Activated CD8-positive, alpha-beta memory T cell treated with anti-CD3 and anti-CD28 coated beads, Interleukin-2, amount 50 U/mL, for 48 hours (primary cell): Measurements from ENCODE around the gene HEMGN.
A peak's percentile ranks its signal among the peaks of the same experiment; 100 is the strongest.

Experiments
- DNase-seq: peaks from one replicate; pipeline ENCODE4 v3.0.0-alpha.2; 2020

HEMGN gene

DNA sequence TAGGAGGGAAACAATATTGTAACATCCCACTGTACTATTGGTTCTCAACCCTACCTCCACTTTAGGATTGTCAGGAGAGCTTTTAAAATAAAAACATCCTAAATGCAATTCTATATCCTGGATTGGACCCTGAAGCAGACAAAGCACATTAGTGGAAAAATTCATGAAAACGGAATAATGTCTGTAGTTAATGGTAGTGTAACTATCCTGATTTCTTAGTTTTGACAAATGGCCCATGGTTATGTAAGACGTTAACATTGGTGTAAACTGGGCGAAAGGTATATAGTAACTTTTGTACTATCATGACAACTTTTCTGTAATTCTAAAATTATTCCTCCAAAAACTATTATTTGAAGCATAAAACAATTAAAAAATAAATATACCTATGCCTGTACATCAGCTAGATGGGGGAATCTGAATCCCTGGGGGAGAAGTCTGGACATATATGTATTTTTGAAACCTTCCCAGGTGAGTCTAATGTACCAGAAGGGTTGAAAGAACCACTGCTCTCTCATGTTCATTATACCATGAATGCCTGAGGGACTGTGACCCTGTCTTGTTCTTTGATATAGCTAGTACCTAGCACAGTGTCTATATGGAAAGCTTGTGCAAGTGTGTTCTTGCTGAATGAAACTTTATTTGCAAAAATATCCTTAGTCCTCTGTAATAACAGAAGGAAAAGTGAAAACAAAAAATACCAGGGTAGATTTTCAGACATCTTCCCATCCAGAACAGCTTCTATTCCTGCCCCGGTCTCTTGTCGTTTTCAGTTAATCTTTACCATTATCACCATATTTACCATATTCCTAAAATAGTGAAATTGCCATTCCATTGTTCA lies 12.3 kb downstream of the HEMGN start:
- DNase-seq: no peak

DNA sequence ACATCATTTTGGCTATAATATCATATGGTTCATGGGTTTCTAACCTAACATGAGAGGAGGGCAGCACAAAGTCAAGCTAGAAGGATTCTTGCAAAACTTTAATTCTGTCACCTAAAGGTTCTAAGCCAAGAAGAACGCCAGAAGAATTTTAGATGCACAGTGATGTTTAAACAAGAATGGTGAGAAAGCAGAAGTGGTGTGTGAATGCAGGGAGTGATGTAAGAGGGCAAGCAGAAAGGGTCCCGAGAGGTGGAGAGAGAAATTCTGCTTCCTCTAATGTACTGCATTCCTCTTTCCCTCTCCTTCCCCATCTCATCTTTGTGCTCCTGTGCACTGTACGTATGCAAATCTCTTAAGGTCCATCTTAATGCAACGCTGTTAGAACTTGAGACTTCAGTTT lies 13.6 kb downstream of the HEMGN start:
- DNase-seq: no peak

DNA sequence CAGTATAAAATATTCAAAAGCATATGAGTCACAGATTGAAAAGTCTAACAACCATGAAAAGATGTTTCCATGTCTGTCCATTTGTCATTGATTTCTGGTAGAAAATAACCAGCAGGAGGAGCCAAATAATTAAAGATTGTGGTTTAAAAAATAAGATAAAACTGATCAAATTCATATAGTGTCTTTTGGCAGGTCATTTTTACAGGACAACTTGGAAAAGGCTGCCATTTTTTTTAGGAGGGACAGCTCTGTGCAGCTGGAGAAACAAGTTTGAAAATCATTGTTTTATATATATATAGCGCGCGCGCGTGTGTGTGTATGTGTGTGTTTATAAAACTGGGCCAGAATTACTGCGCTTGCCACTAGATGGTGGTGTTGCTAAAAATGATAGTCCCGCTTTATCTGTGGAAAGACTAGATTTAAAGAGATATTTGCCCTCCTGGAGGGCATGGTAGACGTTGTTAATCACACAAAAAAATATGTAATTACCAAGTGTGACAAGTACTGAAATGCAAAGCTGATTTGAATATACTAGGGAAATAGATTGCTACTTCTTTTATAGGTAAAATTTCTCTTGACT lies 14.4 kb downstream of the HEMGN start:
- DNase-seq: peak; percentile 79

DNA sequence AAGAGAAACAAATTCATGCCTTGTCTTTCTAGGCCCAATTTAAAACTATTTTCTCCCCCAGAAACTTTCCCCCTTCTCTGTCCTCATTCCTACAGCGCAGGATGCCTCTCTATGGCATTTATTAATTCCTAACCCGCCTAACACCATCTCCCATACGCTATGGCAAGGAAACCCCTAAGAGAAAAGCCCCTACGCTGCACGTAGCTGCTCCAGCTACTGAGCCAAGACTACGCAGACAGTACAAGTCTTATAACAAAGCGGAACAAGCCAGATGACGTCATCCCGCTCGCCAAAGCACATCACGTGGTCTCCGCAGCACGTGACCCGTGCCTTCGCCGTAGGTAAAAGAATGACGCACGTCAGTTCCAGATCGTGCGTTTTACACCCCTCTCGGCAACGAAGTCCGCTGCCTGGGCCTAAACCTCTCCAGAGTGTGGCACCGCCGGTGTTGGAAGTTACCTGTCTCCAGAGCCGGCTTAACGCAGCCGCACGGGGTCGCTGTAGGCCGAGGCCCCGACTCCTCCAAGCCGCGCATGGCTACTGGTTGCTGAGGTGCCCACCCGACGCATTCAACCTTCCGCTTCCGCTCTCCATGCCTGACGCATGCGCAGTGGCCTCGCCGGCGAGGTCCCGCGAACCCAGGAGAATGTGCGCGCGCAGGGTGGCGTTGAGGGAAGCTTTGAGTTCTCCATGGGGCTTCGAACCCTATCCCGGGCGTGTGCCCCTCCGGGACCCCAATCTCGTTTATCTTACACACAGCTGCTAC lies 15.8 kb downstream of the HEMGN start, which contains the start of gene TRMO:
TSS of gene TRMO (minus strand) at position 542 of the 766 bp plus-strand sequence. CDS start at position 535, 7 bp downstream.
- peak; percentile 100 for DNase-seq

DNA sequence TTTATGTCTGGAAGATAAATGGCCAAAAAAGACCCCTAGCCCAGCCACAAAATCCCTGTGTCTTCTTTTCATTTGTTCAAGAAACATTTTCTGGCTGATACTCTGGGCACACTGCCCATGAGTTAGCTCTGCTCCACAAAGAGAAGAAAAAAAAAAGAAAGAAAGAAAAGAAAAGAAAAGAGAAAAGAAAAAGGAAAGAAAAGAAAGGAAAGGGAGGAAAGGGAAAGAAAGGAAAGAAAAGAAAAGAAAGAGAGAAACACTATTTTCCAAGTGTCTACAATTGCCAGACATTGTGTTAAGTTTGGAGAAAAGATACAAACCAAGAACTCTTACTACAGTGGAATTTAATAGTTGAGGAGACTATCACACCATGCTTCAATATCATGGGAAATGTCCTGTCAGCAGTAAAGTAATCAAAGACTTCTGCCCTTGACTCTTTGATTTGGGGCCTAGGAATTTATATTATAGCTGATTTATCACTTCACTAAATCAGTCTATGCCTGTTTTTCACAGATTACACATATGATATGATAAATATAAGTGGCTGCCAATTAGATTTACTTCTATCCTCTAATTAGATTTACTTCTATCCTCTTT lies 18.7 kb downstream of the HEMGN start:
- DNase-seq: no peak

DNA sequence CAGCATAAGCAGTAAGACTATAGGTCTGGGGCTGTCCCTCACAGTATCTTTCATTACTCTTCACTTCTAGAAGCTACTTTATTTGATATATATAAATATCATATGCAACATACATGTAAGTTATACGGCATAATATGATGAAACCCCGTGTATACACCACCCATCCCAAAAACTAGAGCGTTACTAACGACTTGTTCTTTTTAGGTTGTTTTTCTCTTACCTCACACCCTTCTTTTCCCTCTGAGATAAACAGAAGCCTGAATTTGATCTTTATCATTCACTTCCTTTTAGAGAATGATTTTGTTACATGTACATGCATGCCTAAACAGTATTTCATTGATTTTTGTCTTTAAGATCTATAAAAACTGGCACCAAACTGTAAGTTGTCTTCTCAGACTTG lies 19.4 kb downstream of the HEMGN start:
- DNase-seq: no peak

DNA sequence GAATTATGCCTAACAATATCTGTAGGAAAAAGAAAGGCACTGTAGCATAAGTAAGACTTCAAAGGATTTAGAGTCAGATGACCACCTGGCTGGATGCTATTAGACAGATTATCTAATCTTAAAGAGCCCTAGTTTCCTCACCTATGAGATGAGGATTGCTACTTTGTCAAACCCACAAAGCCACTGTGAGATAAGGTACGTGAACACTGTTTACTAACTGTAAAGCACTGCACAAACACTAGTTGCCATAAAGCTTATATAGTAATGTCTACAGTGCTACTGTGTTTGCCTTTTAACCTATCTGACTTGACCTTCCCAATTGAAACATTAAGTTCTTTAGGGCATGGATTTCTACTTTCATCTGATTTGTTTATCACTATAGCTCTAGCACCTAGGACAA lies 26.0 kb downstream of the HEMGN start:
- no peak for DNase-seq

DNA sequence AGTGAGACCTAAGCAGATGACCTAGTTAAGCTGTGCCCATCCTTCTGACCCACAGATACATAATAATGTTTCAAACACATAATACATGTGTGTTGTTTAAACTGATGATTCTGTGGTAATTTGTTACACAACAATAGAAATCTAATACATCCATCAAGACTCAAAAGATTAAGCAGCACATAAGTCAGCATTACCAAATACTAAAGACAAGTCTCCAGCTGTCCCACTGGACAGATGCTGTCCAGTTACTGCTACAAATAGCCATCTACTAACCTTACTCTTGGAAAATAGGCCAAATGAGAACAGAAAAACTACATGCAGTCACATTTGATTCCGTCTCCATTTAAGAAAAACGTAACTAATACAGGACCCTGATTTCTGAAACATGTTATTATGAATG lies 26.4 kb downstream of the HEMGN start:
- no peak for DNase-seq

DNA sequence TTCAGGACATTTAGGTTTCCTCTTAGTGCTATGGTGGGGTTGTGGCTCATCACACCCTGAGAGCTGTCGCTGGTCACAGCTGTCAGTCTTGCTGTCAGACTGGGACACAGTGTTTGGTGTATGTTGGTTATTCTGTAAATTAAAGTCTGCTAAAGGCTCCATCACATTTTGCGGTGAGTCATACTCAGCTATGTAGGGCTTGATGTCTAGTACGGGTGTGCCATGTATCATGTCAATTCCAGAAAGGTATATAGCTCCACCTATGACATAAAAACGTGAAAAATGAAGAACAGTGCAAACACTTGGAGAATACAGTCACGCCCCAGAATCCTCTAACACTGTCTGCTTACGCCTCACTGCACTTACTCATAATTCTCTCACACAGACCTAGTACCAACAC lies 27.6 kb downstream of the HEMGN start:
- no peak for DNase-seq

DNA sequence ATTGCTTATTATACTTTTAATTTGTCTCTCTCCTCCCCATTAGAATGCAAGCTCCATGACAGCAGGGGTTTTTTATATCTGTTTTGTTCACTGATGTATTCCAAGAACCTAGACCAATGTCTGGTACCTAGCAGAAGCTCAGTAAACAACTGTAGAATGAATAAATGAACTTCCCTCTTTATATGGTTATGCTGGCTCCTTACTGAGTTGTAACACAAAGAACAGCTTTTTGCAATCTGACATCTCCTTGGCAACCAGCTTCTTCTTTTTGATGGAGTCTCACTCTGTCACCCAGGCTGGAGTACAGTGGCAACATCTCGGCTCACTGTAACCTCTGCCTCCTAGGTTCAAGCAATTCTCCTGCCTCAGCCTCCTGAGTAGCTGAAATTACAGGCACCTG lies 29.3 kb downstream of the HEMGN start:
- no peak for DNase-seq

DNA sequence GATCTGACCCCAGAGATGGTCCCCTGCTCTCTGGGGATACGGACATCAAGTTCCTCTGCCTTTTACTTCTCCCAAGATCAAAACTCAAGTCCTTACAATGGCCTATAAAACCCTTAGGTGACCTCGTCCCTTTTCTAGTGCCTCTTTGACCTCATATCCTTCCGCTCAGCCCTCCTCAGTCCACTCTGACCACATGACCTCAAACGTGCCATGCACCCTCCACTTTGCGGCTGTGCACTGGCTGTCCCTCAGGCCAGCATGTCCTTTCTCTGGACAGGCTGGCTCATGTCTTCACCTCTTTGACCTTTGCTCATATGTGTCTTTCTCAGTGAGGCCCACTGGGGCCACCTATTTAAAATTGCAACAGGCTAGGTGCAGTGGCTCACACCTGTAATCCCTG lies 30.3 kb downstream of the HEMGN start:
- no peak for DNase-seq

DNA sequence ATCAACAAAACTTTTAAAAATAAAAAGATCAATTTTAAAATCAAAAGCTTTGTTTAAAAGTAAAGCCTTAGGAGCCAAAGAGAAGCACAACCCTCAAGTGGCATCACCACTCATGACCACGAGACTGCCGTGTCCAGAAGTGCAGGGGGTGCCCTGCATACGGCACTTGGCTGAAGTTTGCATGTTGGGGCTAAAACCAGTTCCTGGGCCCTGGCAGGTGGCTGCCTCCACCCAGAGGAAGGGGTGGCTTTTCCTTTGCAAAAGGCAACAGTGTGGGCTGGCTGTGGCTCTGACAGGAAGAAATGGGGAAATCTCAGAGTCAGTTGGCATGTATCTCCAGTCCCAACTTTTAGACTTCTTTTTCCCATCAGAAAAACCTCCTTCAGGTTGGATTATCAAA lies 30.9 kb downstream of the HEMGN start:
- no peak for DNase-seq

DNA sequence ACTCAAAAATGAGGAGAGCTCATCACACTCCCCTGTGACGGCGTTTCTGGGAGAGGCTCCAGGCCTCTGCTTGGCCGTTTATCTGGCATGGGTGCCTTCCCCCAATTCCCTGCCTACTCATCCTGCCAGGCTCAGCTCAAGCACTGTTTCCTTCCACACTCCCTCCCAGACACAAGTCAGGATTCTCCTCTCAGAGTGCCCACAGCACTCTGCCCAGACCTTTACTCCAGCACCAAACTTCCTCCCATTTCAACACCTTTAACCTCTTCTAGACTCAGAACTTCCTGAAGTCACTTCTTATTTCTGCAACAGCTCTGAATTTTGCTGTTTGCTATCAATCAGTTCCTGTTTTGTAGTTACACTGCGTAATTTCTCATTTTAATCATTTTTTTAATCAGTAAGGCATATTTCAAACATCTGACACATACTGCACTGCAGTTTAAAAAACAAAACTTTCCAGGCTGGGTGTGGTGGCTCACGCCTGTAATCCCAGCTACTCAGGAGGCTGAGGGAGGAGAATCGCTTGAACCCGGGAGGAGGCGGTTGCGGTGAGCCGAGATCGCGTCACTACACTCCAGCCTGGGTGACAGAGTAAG lies 31.6 kb downstream of the HEMGN start:
- no peak for DNase-seq

DNA sequence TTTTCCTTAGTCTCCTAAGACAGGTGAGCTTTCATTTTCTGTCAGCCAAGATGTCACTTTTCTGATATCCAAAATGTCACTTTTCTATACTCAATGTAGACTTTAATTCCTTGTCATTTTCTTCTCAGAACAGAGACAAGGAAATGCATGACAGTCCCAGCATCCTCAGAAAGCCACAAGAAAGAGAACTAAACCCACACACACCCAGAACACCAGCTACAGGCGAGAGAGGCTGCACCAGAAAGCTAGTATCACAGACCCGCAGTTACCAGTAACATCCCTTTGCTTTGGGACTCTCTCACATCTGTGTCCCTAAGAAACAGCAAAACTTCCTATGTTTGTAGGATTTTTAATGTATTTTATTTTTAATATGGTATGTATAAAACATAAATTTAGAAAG lies 32.7 kb downstream of the HEMGN start:
- no peak for DNase-seq

DNA sequence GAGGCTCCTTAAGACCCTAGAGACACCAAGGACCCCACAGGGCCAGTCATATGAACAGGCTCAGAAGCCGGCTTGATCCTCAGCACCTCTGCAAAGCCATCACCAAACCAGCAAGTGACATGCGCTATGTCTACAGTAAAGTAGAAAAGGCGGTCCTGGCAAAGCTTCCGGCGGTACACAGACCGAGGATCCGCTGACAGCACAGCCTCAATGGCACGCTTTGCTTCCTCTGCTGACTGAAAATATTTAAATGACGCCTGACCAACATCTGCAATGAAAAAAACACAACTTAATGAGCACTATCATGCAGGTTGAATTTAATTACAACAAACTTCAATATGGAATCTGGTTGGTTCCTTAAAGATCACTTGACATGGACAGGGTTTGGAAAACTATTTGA lies 33.2 kb downstream of the HEMGN start:
- peak; percentile 66 for DNase-seq

DNA sequence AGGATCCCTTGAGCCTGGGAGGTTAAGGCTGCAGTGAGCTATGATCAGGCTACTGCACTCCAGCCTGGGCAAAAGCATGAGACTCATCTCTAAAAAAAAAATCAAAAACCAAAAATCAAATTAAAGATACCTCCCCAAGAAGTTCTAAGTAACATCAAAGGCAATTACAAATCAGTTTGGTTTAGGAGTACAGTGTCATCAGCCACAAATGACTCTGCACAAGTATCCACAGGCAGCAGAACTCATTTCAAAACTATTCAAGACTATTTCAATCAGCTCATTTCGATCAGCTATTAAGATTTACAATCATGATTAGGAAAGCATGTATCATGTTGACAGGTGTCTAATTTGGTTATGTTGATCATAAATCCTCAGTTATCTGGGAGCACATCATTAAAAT lies 34.8 kb downstream of the HEMGN start:
- no peak for DNase-seq

DNA sequence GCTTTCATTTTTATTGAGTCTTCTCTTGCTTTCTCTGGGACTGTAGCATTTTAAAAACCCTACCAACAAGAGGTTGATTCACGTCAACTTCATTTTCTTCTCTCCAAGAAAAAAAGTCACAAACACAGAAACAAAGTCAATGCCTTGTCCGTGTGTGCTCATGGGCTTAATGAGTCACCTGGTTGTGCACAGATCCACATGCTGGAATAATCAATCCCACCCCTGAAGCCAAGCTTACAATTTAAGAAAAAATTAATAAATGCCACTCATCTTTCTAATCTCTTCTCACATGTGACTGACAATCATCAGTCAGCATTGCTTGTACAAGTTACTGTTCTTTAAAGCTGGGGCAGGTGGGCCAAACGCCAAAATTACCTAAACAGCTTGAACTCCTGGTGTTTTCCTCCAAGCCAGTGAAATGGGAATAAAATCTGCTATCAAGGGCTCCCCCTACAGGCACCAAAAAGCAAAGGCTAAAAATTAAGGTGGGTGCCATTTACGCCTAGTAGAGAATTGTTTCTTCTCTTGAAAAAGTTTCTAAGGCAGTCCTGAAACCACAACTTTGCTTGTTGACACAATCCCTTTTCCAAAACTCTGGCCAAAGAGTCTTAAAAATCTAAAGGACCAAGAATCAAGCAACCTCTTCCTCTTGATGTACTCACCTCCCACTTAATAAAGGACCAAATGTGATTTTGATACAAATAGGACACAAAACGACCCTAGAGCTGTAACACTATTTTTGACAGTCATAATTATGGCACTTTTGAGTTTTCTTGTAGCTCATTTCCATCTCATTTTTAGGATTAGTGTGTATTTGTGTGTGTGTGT lies 37.0 kb downstream of the HEMGN start:
- DNase-seq: no peak

DNA sequence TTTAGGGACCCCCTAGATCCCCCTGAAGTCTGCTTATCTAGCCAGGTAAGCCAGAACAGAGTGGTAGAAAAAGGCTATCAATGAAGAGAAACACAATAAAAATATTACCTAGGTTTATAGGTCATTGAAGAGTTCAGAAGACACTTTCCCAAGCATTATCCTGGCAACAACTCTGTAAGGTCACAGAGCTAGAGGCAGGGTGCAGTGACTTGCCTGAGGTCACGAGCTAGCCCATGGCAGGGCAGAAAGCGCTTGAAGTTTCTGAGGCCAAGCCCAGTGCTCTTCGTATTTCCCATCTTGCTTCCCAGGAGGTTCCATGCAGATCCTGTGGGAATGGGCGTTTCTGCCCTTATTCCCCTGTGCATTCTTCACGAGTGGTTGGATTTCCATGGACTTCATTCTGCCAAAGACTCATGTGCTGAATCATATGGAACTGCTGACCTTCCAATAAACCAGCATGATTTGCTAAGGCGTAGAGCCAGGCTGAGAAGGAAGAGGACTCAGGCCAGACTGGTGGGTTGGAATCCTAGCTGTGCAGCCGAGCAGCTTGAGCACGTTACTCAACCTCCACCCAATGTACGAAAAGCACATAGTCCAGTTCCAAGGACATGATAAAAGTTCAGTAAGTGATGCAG lies 37.8 kb downstream of the HEMGN start:
- DNase-seq: no peak

DNA sequence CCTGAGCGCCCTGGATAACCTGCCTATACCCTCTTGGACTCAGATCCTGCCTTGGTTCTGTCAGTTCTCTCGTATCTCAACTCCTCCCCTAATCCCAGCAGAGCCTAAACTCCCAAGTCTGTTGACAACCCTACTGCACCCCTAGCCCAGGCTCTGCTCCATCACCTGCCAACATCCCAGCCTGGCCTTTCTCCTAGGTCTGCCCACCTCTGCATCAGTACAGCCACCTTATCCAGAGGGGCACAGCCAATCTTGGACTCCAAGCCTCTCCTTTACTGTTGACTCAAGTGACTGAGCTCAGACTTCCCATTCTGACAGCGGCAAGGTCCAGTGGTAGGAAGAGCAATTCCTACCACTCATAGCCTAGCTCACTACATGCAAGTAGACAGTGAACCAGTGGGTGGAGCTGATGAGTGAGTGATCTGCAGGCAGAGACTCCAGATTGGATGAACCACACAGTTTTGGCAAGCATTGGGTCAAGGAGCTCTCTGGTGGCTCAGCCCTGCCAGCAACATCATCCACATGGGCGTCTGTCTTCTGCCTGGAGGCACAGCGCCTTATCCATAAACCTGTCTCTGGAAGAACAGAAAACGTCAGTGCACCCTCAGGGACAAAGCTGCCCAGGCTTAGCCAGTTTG lies 42.2 kb downstream of the HEMGN start:
- no peak for DNase-seq

DNA sequence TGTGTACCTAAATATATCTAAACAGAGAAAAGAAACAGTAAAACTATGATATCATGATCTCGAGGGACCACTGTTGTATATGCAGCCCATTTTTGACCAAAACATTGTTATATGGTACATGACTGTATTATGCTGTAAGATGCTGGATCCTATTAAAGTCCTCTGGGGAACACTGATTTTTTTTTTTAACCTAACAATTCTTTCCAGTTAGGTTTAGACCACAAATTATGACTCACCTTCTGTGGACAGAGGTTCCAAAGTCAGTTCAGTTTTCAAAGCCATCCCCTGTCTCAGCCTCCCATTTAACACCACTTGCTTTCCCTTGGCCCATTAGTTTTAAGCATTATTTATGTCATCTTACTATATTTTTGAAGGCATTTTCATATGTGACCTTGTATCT lies 42.8 kb downstream of the HEMGN start:
- no peak for DNase-seq

DNA sequence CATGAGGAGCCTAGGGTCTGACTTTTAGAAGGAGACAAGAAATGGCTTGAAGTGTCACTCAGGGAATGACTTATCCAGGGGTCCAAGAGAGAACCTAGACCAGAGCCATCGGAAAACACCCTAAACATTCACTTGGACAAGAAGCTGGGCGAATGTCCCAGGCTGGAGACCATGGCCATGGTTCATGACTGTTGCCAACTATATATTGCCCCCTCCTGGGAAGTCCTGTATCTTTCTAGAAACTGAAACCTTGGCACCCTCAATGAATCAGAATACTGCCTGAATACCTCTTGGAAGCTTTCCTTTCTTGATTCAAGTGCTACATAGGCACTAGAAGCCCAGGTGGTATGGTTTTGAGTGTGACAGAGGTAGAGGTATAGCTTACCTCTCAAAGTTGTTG lies 45.6 kb downstream of the HEMGN start:
- DNase-seq: no peak
